CD14-positive monocyte (primary cell): ENCODE measurements around the gene ECE2. TPM values are rescaled to one million over a fixed set of nuclear protein-coding genes. Genes with fewer than 3 reads are reported as not detected.
"Not testable (repeated sequence)": the region's sequence is repeated elsewhere in the genome, so short reads cannot be mapped to it uniquely, and the experiment has no call there.

Experiments used
- DNase-seq, 3 donors: peaks; one replicate each; pipeline ENCODE4 v3.0.0-alpha.2; 2011 to 2022
- H2AFZ ChIP-seq: 2 replicates; pipeline ENCODE4 v1.6.0; 2012; ENCODE audit warnings: mild to moderate bottlenecking, low read depth, low read length, inconsistent platforms; ENCODE audit not compliant: insufficient read depth, poor library complexity, severe bottlenecking
- H3K27ac ChIP-seq, 2 donors: 1 replicate in 1 of 2; 2 replicates in 1 of 2; pipeline ENCODE4 v1.5.1; 2012 to 2013; ENCODE audit warnings: low read length in 2 of 2, control low read depth in 1 of 2, inconsistent platforms in 1 of 2, low read depth in 1 of 2, mild to moderate bottlenecking in 1 of 2
- H3K27me3 ChIP-seq, 2 donors: one replicate each; pipeline versions ENCODE4 v1.6.0 to v1.6.1; 2011 to 2013; ENCODE audit warnings: low read length in 2 of 2; ENCODE audit not compliant: control insufficient read depth in 2 of 2, insufficient read depth in 2 of 2
- H3K36me3 ChIP-seq, 2 donors: replicated peaks in 1 of 2; 1 replicate in 1 of 2; 2 replicates in 1 of 2; pipeline versions ENCODE4 v1.5.1 to v1.6.1; 2012 to 2013; ENCODE audit warnings: low read length in 2 of 2, control low read depth in 1 of 2, inconsistent platforms in 1 of 2, mild to moderate bottlenecking in 1 of 2; ENCODE audit not compliant: insufficient read depth in 2 of 2, control insufficient read depth in 1 of 2
- H3K4me1 ChIP-seq, 2 donors: 1 replicate in 1 of 2; 2 replicates in 1 of 2; pipeline versions ENCODE4 v1.5.1 to v1.6.1; 2012 to 2013; ENCODE audit warnings: low read length in 2 of 2, control low read depth in 1 of 2, inconsistent platforms in 1 of 2, mild to moderate bottlenecking in 1 of 2, moderate library complexity in 1 of 2; ENCODE audit not compliant: insufficient read depth in 2 of 2, control insufficient read depth in 1 of 2
- H3K4me2 ChIP-seq: replicated peaks from 2 replicates; pipeline ENCODE3; 2012; ENCODE audit warnings: low read length, moderate library complexity, mild to moderate bottlenecking; ENCODE audit not compliant: poor library complexity, severe bottlenecking; ENCODE audit errors: extremely low read depth
- H3K4me3 ChIP-seq, 3 experiments: fragments of 200-600 bp in 1 of 3; sonication (generic) in 1 of 3; replicated peaks in 1 of 3; 1 replicate in 2 of 3; 2 replicates in 1 of 3; pipeline ENCODE4 v1.5.1; 2011 to 2013; ENCODE audit warnings: low read length in 3 of 3, mild to moderate bottlenecking in 3 of 3, control low read depth in 2 of 3, low read depth in 2 of 3, inconsistent platforms in 1 of 3, moderate library complexity in 1 of 3
- H3K79me2 ChIP-seq: 2 replicates; pipeline ENCODE4 v1.6.0; 2012; ENCODE audit warnings: mild to moderate bottlenecking, control low read depth, inconsistent platforms, low read length, moderate library complexity; ENCODE audit not compliant: insufficient read depth
- H3K9ac ChIP-seq: 2 replicates; pipeline ENCODE4 v1.6.0; 2017; ENCODE audit warnings: low read length, mild to moderate bottlenecking; ENCODE audit not compliant: insufficient read depth, poor library complexity, severe bottlenecking
- H3K9me3 ChIP-seq, 2 donors: replicated peaks in 1 of 2; 1 replicate in 1 of 2; 2 replicates in 1 of 2; pipeline versions ENCODE4 v1.5.1 to v1.6.1; 2012 to 2013; ENCODE audit warnings: low read length in 2 of 2, control low read depth in 1 of 2; ENCODE audit not compliant: control insufficient read depth in 1 of 2, insufficient read depth in 1 of 2
- H4K20me1 ChIP-seq: 2 replicates; pipeline ENCODE4 v1.6.0; 2012; ENCODE audit warnings: mild to moderate bottlenecking, low read length, control low read depth, moderate library complexity; ENCODE audit not compliant: insufficient read depth
- H3K27ac Mint-ChIP-seq, 7 donors: one replicate each; pipeline ENCODE4 v1.8.0; 2020; ENCODE audit warnings: mild to moderate bottlenecking in 7 of 7, mixed read lengths in 7 of 7, moderate library complexity in 6 of 7, inconsistent platforms in 2 of 7
- H3K27me3 Mint-ChIP-seq, 3 donors: one replicate each; pipeline ENCODE4 v1.8.0; 2021 to 2022; ENCODE audit warnings: low read depth in 3 of 3, mild to moderate bottlenecking in 3 of 3, mixed read lengths in 3 of 3, moderate library complexity in 3 of 3, inconsistent platforms in 1 of 3
- H3K36me3 Mint-ChIP-seq, 2 donors: one replicate each; pipeline ENCODE4 v1.8.0; 2020; ENCODE audit warnings: mixed read lengths in 2 of 2, inconsistent platforms in 1 of 2, mild to moderate bottlenecking in 1 of 2
- H3K4me1 Mint-ChIP-seq: one replicate; pipeline ENCODE4 v1.8.0; 2020; ENCODE audit warnings: mild to moderate bottlenecking, mixed read lengths
- H3K4me3 Mint-ChIP-seq, 2 donors: one replicate each; pipeline ENCODE4 v1.8.0; 2020; ENCODE audit warnings: mild to moderate bottlenecking in 2 of 2, mixed read lengths in 2 of 2, moderate library complexity in 1 of 2
- H3K9me3 Mint-ChIP-seq, 7 donors: one replicate each; pipeline ENCODE4 v1.8.0; 2020 to 2022; ENCODE audit warnings: mixed read lengths in 7 of 7, mild to moderate bottlenecking in 6 of 7, moderate library complexity in 6 of 7, inconsistent platforms in 2 of 7
- WGBS: methylation state at CpG from one replicate; pipeline ENCODE4 v1.1.5; 2013; ENCODE audit warnings: missing lambda C conversion rate; ENCODE audit not compliant: insufficient coverage; 5-methylcytosine and 5-hydroxymethylcytosine counted together
- intact Hi-C, 2 donors: fragments of 100-400 bp; cut with micrococcal nuclease; formaldehyde crosslinking; loops; one replicate each; pipeline versions ENCODE4 v1.15.0 to v1.15.1; 2023
- polyA plus RNA-seq, 3 donors: library from polyadenylated mRNA; depleted of rRNA in 1 of 3; unstranded in 2 of 3; stranded (reverse) in 1 of 3; fragments of 300-500 nt in 2 of 3; fragments of >200 nt in 1 of 3; fragmentation: Illumina TruSeq in 2 of 3; gene quantifications; 1 replicate in 2 of 3; 2 replicates in 1 of 3; pipeline ENCODE4 v1.2.3, GENCODE V29; 2012 to 2021
- TF ChIP-seq, protein P1 (sequence below): fragments of 200-600 bp; IDR thresholded peaks from one replicate; pipeline ENCODE4 v1.8.0; 2022; ENCODE audit warnings: antibody characterized with exemption, mild to moderate bottlenecking

Gene ECE2
- polyA plus RNA-seq, 3 donors: not detected

DNA sequence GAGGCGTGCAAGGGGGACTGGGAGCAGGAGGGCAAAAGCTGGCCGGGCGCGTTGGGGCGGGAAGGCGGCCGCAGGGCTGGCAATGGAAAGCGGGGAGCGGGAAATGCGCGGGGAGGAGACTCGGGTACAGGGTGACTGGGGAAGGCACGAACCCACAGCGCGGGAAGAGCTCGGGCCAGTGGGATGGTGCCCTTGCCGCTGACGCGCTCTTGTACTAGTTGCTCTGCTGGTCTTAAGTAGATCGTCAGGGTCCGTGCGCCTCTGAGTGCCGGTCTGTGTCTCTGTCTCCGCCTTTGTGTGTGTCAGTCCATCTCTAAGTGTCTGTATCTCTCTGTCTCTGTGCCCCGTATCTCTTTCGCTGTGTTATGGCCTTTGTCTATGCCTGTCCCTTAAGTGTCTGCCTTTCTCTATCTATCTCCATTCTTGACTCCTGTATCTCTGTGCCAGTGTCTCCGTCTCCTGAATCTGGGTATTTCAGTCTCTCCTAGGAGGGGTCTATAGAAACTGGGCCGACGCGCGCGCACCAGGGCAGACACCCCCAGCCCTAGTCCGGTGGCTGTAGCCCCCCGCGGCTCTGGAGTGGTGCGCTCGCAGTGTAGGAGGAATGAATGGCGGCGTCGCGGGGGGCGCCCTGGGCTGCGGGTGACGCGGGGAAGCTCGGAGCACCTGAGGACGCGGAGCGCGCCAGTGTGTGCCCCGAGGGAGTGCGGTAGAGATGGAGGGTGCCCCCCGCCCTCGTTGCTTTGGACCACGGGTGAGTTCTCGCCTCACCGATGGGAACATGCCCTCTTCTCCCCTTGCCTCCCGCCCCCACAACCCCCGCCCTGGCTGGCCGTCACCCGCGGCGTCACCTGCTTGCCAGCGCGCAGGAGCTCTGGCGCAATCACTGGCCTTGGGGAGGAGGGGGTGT, 13.7 kb upstream of the ECE2 start:
- Histone ChIP-seq H3K79me2 (no peaks in the 10 kb centered on the region), H3K27me3 (peaks cover 37 to 66% of the 10 kb centered on the region in 2 donors), H4K20me1 (peaks cover 10% of the 10 kb centered on the region), H3K9me3 (peaks cover 0 to 15% of the 10 kb centered on the region in 2 donors), H3K4me1 (peaks cover 18 to 22% of the 10 kb centered on the region in 2 donors), H3K27ac (no peak overlapping the region), H3K9ac (no peak overlapping the region), H3K4me3 (peak overlapping the region in 2 of 3 experiments; percentile 9 to 69), H2AFZ (no peak overlapping the region), H3K36me3 (peaks cover 0 to 8% of the 10 kb centered on the region in 2 donors), H3K4me2 (peak overlapping the region; percentile 74)
- 3% methylated on average over 44 of the region's 66 CpGs for WGBS
- intact Hi-C loops: no loop called here
- Mint-ChIP-seq H3K9me3 (peaks cover under 1 to 40% (median 20%) of the 10 kb centered on the region in 7 donors), H3K4me1 (peaks cover 23% of the 10 kb centered on the region), H3K4me3 (peak overlapping the region; percentile 80 to 89), H3K36me3 (peaks cover 25 to 34% of the 10 kb centered on the region in 2 donors), H3K27me3 (peaks cover 55 to 79% (median 71%) of the 10 kb centered on the region in 3 donors), H3K27ac (peak overlapping the region in 3 of 7 donors; percentile 12 to 36 (median 35))
- TF ChIP-seq, protein P1, sequence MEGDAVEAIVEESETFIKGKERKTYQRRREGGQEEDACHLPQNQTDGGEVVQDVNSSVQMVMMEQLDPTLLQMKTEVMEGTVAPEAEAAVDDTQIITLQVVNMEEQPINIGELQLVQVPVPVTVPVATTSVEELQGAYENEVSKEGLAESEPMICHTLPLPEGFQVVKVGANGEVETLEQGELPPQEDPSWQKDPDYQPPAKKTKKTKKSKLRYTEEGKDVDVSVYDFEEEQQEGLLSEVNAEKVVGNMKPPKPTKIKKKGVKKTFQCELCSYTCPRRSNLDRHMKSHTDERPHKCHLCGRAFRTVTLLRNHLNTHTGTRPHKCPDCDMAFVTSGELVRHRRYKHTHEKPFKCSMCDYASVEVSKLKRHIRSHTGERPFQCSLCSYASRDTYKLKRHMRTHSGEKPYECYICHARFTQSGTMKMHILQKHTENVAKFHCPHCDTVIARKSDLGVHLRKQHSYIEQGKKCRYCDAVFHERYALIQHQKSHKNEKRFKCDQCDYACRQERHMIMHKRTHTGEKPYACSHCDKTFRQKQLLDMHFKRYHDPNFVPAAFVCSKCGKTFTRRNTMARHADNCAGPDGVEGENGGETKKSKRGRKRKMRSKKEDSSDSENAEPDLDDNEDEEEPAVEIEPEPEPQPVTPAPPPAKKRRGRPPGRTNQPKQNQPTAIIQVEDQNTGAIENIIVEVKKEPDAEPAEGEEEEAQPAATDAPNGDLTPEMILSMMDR: no peak
- peak in 2 of 3 donors; percentile 21 to 29 for DNase-seq

DNA sequence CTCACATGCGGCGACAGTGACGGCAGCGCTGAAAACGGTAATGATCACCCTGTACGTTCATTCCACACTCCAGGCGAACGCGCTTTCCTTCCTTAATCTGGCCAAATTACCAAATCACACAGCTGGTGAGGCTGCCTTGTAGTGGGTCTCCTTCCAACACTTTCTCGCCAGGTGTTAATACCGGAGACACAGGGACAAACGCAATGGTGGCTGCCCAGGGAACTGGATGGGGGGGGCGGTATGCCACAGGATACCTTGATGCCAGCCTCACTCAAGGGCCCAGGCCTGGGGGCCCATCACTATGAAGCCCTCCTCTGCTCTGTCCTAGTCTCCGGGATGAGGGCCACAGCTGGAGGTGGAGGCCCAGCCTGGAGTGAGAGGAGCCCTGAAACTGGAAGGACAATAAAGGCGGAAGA, 13.1 kb upstream of the ECE2 start:
- H3K4me3 Mint-ChIP-seq: peak overlapping the region; percentile 16 to 89
- WGBS: 8% methylated on average over 10 of the region's 15 CpGs
- intact Hi-C loops: no loop called here
- no peak overlapping the region for H3K9ac ChIP-seq
- H3K27ac Mint-ChIP-seq: no peak overlapping the region
- TF ChIP-seq, protein P1: no peak
- H3K4me1 ChIP-seq: peaks cover 18 to 22% of the 10 kb centered on the region in 2 donors
- peaks cover 0 to 8% of the 10 kb centered on the region in 2 donors for H3K36me3 ChIP-seq
- peaks cover 23% of the 10 kb centered on the region for H3K4me1 Mint-ChIP-seq
- no peak overlapping the region for H2AFZ ChIP-seq
- peaks cover 21 to 30% of the 10 kb centered on the region in 2 donors for H3K36me3 Mint-ChIP-seq
- H3K9me3 ChIP-seq: peaks cover 0 to 15% of the 10 kb centered on the region in 2 donors
- peaks cover 60 to 83% (median 75%) of the 10 kb centered on the region in 3 donors for H3K27me3 Mint-ChIP-seq
- H3K9me3 Mint-ChIP-seq: peaks cover 3 to 44% (median 24%) of the 10 kb centered on the region in 7 donors
- peaks cover 10% of the 10 kb centered on the region for H4K20me1 ChIP-seq
- DNase-seq: no peak
- H3K27me3 ChIP-seq: peaks cover 37 to 71% of the 10 kb centered on the region in 2 donors
- H3K27ac ChIP-seq: no peak overlapping the region
- no peak overlapping the region for H3K4me2 ChIP-seq
- no peak overlapping the region for H3K4me3 ChIP-seq
- H3K79me2 ChIP-seq: no peaks in the 10 kb centered on the region

DNA sequence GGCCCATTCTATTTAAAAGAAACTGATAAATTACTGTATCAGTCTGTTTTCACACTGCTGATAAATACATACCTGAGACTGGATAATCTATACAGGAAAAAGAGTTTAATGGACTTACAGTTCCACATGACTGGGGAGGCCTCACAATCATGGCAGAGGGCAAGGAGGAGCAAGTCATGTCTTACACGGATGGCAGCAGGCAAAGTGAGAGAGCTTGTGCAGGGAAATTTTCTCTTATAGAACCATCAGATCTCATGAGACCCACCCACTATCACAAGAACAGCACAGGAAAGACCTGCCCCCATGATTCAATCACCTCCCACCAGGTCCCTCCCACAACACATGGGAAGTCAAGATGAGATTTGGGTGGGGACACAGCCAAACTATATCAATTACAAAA, 8.6 kb upstream of the ECE2 start:
- peaks cover 3 to 18% (median 10%) of the 10 kb centered on the region in 7 donors for H3K9me3 Mint-ChIP-seq
- intact Hi-C loops, H3K4me3 Mint-ChIP-seq, DNase-seq, H3K4me3 ChIP-seq, H3K4me2 ChIP-seq, H3K4me1 Mint-ChIP-seq, H3K9me3 ChIP-seq, H2AFZ ChIP-seq, H3K27ac ChIP-seq, H3K9ac ChIP-seq, H3K27ac Mint-ChIP-seq, H4K20me1 ChIP-seq, H3K79me2 ChIP-seq, H3K36me3 Mint-ChIP-seq, H3K36me3 ChIP-seq, H3K4me1 ChIP-seq: not testable (repeated sequence)
- H3K27me3 Mint-ChIP-seq: peaks cover 51 to 78% (median 64%) of the 10 kb centered on the region in 3 donors
- no CpG with 5 or more reads among the region's 1 CpG for WGBS
- H3K27me3 ChIP-seq: peaks cover 15 to 47% of the 10 kb centered on the region in 2 donors
